AG04449 (cell line): ENCODE results near the gene ASGR2.
A peak's percentile ranks its signal among the peaks of the same experiment; 100 is the strongest.

Experiments used
- CTCF ChIA-PET: fragments of 350-600 bp; formaldehyde crosslinking; extraction: SDS; loops from one replicate; lab custom pipeline; 2021; ENCODE audit warnings: antibody characterized with exemption; lab: Yijun Ruan, JAX
- POLR2A ChIA-PET: fragments of 400-600, 350-600 bp; formaldehyde crosslinking; extraction: SDS; loops from one replicate; lab custom pipeline; 2020; ENCODE audit warnings: antibody characterized with exemption, inconsistent platforms; lab: Yijun Ruan, JAX
- DNase-seq: peaks from one replicate; pipeline ENCODE4 v3.0.0-alpha.2; 2010; ENCODE audit warnings: low read depth, low spot score
- H3K4me3 ChIP-seq: 2 replicates; pipeline ENCODE4 v1.5.1; 2011; ENCODE audit warnings: low read depth, mild to moderate bottlenecking, control low read depth, low read length
- TF ChIP-seq, protein P1 (sequence below): IDR thresholded peaks from one replicate; pipeline ENCODE4 v1.5.1; 2011; ENCODE audit warnings: mild to moderate bottlenecking, moderate library complexity, low read length, control low read depth, inconsistent platforms; ENCODE audit not compliant: insufficient read depth; ENCODE audit errors: missing control alignments

Gene ASGR2

GRCh38 chr17:7133916-7134315 is 19.3 kb upstream of the ASGR2 start:
- ChIA-PET CTCF (interaction anchor here (0.6 to 15.4 kb wide), 12 partner anchors 8 to 223 kb away, joined by 3 to 465 read pairs (median 4); partner anchors contain the start of gene SLC16A11), POLR2A (no interaction called here)
- no peak for DNase-seq
- H3K4me3 ChIP-seq, result no peak overlapping the region
- TF ChIP-seq, protein P1, sequence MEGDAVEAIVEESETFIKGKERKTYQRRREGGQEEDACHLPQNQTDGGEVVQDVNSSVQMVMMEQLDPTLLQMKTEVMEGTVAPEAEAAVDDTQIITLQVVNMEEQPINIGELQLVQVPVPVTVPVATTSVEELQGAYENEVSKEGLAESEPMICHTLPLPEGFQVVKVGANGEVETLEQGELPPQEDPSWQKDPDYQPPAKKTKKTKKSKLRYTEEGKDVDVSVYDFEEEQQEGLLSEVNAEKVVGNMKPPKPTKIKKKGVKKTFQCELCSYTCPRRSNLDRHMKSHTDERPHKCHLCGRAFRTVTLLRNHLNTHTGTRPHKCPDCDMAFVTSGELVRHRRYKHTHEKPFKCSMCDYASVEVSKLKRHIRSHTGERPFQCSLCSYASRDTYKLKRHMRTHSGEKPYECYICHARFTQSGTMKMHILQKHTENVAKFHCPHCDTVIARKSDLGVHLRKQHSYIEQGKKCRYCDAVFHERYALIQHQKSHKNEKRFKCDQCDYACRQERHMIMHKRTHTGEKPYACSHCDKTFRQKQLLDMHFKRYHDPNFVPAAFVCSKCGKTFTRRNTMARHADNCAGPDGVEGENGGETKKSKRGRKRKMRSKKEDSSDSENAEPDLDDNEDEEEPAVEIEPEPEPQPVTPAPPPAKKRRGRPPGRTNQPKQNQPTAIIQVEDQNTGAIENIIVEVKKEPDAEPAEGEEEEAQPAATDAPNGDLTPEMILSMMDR, result no peak

DNA sequence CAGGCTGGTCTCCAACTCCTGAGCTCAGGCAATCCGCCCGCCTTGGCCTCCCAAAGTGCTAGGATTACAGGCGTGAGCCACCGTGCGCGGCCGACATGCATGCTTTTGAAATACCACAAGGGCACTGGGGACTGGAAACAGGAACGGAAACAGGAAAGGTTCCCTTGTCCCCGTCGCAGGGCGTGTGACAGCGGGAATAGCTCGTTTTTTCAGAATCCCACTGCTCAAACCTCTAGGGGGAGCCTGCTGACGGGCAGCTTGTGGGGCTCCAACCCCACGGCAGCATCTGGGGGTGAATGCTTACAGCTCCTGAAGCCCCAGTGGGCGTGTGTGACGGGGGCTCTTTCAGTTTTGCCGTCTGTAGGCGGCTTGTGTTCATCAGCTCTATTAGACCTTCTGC is 18.8 kb upstream of the ASGR2 start:
- no peak for DNase-seq
- TF ChIP-seq, protein P1, result peak; percentile 31
- ChIA-PET CTCF (interaction anchor here (0.6 to 15.4 kb wide), 12 partner anchors 9 to 222 kb away, joined by 3 to 465 read pairs (median 4); partner anchors contain the start of gene SLC16A11), POLR2A (no interaction called here)
- H3K4me3 ChIP-seq, result no peak overlapping the region

- H3K4me3 ChIP-seq, result no peak overlapping the region
- no peak for DNase-seq
- CTCF ChIA-PET, result interaction anchor here (0.6 to 15.4 kb wide), 5 partner anchors 9 to 111 kb away, joined by 3 to 465 read pairs (median 3); partner anchors contain the start of gene SLC16A11
- TF ChIP-seq, protein P1, result no peak
- POLR2A ChIA-PET, result no interaction called here
Observed at GRCh38 chr17:7132511-7133094, 18.0 kb upstream of the ASGR2 start.

- DNase-seq, result no peak
- POLR2A ChIA-PET, result no interaction called here
- CTCF ChIA-PET, result interaction anchor here (15.4 kb wide), 1 partner anchor 82 kb away, joined by 465 read pairs; the partner anchor contains the start of gene SLC16A11
- no peak overlapping the region for H3K4me3 ChIP-seq
- TF ChIP-seq, protein P1, result no peak
Observed at GRCh38 chr17:7131423-7131791, 16.8 kb upstream of the ASGR2 start.

- POLR2A ChIA-PET, result no interaction called here
- CTCF ChIA-PET, result interaction anchor here (15.4 kb wide), 1 partner anchor 81 kb away, joined by 465 read pairs; the partner anchor contains the start of gene SLC16A11
- TF ChIP-seq, protein P1, result no peak
- H3K4me3 ChIP-seq, result no peak overlapping the region
- no peak for DNase-seq
Observed at GRCh38 chr17:7130621-7131422, 16.2 kb upstream of the ASGR2 start.

GRCh38 chr17:7129311-7129710 is 14.7 kb upstream of the ASGR2 start:
- CTCF ChIA-PET, result interaction anchor here (0.7 to 15.4 kb wide), 4 partner anchors 8 to 80 kb away, joined by 3 to 465 read pairs (median 4); partner anchors contain the start of gene SLC16A11
- TF ChIP-seq, protein P1, result no peak
- H3K4me3 ChIP-seq, result no peak overlapping the region
- POLR2A ChIA-PET, result no interaction called here
- no peak for DNase-seq
